Stimulated activated CD4-positive, alpha-beta T cell treated with anti-CD3 and anti-CD28 coated beads, Interleukin-4, amount 100 ng/mL, for 24 hours (primary cell): ENCODE data around the gene DDIT4L.
"Not testable (repeated sequence)": the region's sequence is repeated elsewhere in the genome, so short reads cannot be mapped to it uniquely, and the experiment has no call there.

Source experiments
- DNase-seq: peaks from one replicate; pipeline ENCODE4 v3.0.0-alpha.2; 2020

The DDIT4L gene

GRCh38 chr4:100165809-100166208 lies 24.5 kb downstream of the DDIT4L start:
- DNase-seq = no peak

GRCh38 chr4:100164808-100165760 lies 25.2 kb downstream of the DDIT4L start:
- no peak for DNase-seq

GRCh38 chr4:100162027-100162685 lies 28.1 kb downstream of the DDIT4L start:
- no peak for DNase-seq

- DNase-seq = no peak
Observed at GRCh38 chr4:100149190-100149589, 41.1 kb downstream of the DDIT4L start.

- DNase-seq = no peak
Observed at GRCh38 chr4:100147684-100148083, 42.6 kb downstream of the DDIT4L start.

- DNase-seq = no peak
Observed at GRCh38 chr4:100147198-100147597, 43.1 kb downstream of the DDIT4L start.

- DNase-seq = no peak
Observed at GRCh38 chr4:100146756-100147155, 43.5 kb downstream of the DDIT4L start.

- DNase-seq = not testable (repeated sequence)
Observed at GRCh38 chr4:100137320-100137719, 52.9 kb downstream of the DDIT4L start.
